ENCODE results near the gene SEMA6A.

The SEMA6A gene

DNA sequence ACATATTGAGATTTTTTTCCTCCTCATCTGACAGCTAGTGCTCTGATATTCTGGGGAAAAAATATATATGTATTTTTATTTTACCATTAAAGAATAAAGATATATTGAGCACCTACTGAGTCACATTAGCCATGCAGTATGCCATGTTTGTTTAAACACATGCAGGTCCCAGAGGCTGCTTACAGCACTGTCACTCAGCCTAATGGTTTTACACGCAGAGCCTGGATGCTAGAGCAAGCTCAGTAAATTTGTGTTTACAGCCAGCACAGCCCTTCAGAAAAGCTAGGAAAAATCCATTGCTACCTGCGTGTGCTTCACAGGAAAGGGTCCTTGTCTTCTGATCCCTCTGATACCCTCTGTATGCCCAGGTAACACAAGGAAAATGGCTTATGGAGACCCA, 146.2 kb downstream of the SEMA6A start:
- no peak for DNase-seq

DNA sequence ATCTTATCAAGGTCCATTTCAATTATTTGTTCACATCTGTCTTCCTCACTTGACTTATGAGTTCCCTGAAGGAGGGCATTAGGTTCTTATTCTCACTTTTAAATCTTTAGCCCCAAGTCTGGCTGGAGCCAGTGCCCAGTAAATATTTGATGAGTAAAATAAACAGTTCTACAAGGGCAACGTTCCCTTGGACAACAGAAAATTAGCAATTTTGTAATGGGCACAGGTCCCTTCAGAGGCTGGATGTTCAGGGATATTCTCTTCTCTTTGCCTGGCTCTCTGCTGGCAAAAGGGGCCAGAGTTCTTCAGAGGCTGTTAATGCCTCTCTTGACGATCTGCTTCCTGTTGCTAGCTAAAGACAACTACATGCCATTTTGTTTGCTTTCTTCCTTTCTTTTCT, 149.7 kb downstream of the SEMA6A start:
- DNase-seq = no peak

DNA sequence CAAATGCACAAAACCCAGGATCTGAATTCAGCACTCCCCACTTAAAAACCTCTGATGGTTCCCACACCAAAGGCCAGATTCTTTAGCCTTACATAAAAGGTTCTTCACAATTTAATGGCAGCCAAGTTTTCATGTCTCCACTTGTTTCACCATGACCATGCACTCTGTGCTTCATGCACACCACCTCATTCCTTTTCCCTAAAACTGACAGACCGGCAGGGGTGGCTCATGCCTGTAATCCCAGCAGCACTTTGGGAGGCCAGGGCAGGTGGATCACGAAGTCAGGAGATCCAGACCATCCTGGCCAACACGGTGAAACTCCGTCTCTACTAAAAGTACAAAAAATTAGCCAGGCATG, 150.4 kb downstream of the SEMA6A start:
- DNase-seq = no peak

DNA sequence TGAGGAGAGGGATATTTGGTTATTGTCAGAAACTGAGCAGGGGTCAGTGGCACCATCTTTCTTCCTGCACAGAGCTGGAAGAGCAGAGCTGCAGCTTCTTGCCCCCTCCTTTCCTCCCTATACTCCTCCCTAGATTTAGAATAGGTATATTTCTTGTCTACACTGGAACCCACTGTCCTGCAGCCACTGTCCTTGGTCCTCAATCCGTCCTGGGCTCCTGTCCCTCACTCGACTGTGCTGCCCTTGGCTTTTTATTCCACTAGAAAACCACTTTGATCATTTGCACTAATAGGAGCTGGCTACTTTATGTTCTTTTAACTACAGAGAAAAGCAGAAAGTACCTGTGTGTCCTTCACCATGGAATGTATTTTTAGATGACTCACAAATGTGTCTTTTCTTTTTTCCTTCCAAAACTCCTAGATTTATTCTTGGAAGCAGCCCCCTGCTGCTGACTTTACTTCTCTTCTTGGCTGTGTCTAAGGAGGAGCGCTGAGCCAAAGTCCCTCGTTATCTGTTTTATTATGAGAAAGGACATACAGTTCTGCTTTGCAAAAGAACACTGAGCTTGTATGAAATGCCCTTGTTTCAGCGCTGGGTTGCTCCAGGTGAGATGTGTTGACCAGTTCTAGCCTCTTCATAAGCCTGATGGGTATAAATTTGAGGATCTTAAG, 150.9 kb downstream of the SEMA6A start:
- no peak for DNase-seq

- DNase-seq = no peak
Measured at GRCh38 chr5:116423141-116423540, 151.5 kb downstream of the SEMA6A start.

DNA sequence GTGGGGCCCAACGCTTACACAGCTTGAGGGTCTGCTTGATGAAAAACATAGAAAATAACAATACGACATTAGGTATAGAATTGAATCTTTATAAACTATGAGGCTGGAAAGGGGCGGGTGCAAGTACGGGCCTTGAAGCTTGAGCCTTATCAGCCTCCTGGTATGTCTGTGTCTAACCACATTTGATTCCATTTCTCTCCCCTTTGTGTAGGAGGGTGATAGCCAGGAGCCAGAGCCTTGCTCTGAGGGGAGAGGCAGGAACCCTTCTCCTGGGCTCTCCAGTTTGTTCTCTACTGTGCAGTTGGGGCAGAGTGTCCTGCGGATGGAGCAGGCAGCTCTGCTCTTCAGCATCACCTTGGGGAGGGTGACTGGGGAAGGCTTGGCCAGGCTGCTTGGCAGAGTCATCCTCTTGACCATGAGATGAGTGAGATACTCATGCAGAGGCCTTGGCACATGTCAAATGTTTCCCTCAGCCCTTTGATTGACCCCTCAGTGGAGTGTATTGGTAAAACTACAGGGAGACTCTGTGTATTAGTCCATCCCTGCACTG, 153.5 kb downstream of the SEMA6A start:
- no peak for DNase-seq

- no peak for DNase-seq
Measured at GRCh38 chr5:116420540-116420939, 154.1 kb downstream of the SEMA6A start.

- no peak for DNase-seq
Measured at GRCh38 chr5:116419258-116419657, 155.4 kb downstream of the SEMA6A start.

GRCh38 chr5:116418774-116419173, 155.8 kb downstream of the SEMA6A start:
- DNase-seq = no peak

DNA sequence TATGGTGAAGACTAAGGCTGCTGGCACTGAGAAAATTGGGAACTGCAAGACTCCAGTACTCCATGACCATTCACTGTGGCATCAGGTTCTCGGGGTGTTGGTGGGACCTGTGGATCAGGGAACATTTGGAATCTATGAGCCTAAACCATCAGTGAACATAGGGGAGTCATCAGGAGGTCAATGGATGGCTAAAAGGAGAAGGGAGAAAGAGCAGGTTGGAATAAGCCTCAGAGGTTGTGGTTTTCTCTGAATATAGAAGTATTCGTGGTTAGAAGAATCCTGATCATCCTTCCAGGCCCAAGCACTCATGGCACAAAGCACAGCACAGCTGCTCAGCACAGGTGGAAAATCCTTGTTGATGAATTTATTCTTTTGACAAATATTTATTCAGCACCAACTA, 156.6 kb downstream of the SEMA6A start:
- DNase-seq = no peak

DNA sequence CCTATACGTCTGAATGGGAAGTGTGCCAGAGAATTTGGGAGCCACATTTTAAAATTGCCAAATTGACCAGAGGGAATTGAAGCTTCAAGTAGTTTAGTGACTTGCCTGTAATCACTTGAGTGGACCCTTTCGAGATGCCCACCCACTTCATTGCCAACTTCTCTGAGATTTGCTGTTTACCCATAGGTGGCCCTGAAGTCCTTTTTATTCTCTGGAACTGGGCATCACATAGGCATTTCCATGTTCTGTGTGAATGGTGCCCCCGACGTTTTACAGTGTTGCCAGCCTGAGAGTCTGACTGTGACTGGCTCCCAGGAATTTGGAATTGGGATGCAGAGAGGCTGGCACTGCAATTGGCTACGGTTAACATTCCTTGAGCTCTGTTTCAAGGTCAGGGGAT, 158.6 kb downstream of the SEMA6A start:
- DNase-seq = no peak

- DNase-seq = no peak
Measured at GRCh38 chr5:116415182-116415581, 159.4 kb downstream of the SEMA6A start.

DNA sequence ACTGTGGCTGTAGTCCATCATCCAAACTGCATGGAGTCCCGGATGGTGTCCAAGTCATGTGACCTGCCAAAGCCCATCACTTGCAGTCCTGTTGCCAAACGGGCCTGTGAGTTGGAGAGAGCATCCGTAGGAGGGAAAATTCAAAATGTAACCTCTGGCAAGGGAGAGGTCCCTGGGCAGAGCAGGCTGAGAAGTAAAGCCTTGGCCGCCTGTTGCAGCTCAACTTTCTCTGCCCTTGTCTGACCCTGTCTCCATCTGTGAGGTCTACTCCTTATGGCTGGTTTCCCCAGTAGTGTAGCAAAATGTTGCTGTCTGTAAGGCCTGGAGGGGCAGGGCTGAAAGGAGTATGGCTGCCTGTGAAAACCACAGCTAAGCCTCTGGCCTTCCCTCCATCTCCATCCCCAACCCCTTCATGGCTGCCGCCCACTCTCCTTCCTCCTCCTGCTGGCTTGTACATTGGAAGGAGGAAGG, 163.5 kb downstream of the SEMA6A start:
- no peak for DNase-seq

- no peak for DNase-seq
Measured at GRCh38 chr5:116410336-116410890, 164.2 kb downstream of the SEMA6A start.

DNA sequence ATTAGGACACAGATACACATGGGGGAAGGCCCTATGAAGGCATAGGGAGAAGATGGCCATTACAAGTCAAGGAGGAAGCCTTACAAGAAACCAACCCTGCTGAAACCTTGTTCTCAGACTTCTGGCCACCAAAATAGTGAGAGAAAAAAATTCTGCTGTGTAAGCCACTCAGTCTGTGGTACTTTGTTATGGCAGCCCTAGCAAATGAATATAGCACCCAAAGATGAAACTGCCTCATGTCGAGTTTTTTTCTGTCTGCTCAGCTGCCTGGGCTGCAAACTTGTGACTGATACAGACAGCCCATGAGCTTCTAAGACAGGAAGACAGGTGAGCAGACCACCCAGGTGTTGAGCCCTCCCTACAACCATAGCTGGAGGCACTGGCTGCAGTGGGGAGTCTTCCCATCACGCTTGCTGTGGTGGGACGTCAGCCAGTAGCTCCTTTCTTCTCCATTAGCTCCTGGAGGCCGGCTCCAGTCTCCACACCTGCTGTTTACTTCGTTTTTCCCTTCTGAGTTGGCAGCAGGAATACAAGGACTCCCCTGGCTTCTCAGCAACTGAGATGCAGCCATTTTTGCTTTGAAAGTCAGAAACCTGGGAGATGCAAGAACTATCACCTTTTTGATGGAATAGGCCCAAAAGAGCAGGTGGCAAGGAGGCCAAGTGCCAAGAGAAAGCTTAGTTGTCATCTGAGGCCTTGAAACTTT, 164.9 kb downstream of the SEMA6A start:
- DNase-seq = no peak

GRCh38 chr5:116406306-116407041, 168.1 kb downstream of the SEMA6A start:
- DNase-seq = no peak

- DNase-seq = no peak
Measured at GRCh38 chr5:116404792-116405191, 169.8 kb downstream of the SEMA6A start.

DNA sequence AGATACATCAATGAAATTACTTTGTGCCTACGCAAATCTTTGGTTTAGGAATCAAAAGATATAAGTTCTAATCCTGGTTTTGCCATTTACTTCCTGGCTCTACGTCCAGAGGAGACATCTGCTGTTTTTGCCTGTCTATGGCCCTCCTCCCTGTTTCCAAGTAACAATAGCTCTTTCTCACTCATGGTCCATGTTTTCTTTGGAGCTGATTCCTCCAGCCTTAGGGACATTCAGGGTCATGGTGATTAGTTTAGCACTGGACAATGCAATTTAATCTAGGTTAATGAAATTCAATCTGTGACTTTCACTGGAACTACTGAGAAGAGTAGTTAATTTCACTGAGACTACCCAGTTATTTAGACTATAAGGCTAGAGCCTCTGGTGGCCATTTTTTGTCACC, 170.6 kb downstream of the SEMA6A start:
- DNase-seq = no peak

GRCh38 chr5:116402235-116402634, 172.4 kb downstream of the SEMA6A start:
- no peak for DNase-seq

DNA sequence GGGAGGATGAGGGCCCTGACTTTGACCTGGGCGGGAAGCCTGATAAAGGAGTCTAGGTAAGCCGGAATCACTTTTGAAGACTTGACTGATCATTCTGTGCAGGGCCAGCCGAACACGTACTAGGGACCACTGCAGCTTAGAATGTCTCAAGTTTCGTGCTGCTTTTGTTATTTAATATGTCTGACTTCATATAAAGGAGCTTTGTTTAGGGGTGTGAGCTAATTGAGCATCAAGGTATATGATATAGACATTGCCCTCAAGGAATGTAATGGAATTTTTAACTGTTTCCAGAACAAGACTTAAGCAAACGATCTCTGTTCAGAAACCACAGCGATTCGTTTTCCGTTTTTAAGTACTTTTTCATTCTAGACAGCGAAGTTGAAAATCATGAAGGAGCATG, 173.0 kb downstream of the SEMA6A start:
- no peak for DNase-seq

- no peak for DNase-seq
Measured at GRCh38 chr5:116396476-116397099, 178.0 kb downstream of the SEMA6A start.

GRCh38 chr5:116395631-116396203, 178.9 kb downstream of the SEMA6A start:
- no peak for DNase-seq

- DNase-seq = no peak
Measured at GRCh38 chr5:116395226-116395625, 179.4 kb downstream of the SEMA6A start.
